Common myeloid progenitor, CD34-positive (primary cell): ENCODE data around the gene PRKCZ.

Source experiments
- CTCF ChIA-PET: fragments of 350-600 bp; sonication (Branson Sonifier 250); formaldehyde crosslinking; loops from one replicate; lab custom pipeline; 2021; ENCODE audit warnings: antibody characterized with exemption; lab: Charles Lee
- POLR2A ChIA-PET: fragments of 350-600 bp; sonication (Branson Sonifier 250); formaldehyde crosslinking; loops from one replicate; lab custom pipeline; 2021; ENCODE audit warnings: antibody characterized with exemption; lab: Charles Lee
- DNase-seq, 3 donors: peaks; one replicate each; pipeline versions ENCODE4 v3.0.0 to v3.0.0-alpha.2; 2013
- H3K27ac ChIP-seq, 2 experiments: 1 replicate in 1 of 2; 2 replicates in 1 of 2; pipeline ENCODE4 v1.7.0; 2013; ENCODE audit warnings: inconsistent platforms in 2 of 2, low read length in 2 of 2, mild to moderate bottlenecking in 2 of 2, low read depth in 1 of 2, moderate library complexity in 1 of 2; ENCODE audit not compliant: severe bottlenecking in 2 of 2, insufficient read depth in 1 of 2, poor library complexity in 1 of 2
- H3K27me3 ChIP-seq, 5 experiments: replicated peaks in 2 of 5; 1 replicate in 3 of 5; 2 replicates in 2 of 5; pipeline versions ENCODE4 v1.6.1 to v1.7.0; 2013; ENCODE audit warnings: low read length in 4 of 5, mild to moderate bottlenecking in 2 of 5, moderate library complexity in 2 of 5, inconsistent platforms in 1 of 5; ENCODE audit not compliant: insufficient read depth in 5 of 5, control insufficient read depth in 4 of 5
- H3K36me3 ChIP-seq, 4 experiments: 1 replicate in 2 of 4; 2 replicates in 2 of 4; pipeline versions ENCODE4 v1.6.1 to v1.7.0; 2013; ENCODE audit warnings: low read length in 3 of 4, control low read depth in 1 of 4, mild to moderate bottlenecking in 1 of 4; ENCODE audit not compliant: control insufficient read depth in 4 of 4, insufficient read depth in 4 of 4
- H3K4me1 ChIP-seq, 4 experiments: 1 replicate in 3 of 4; 2 replicates in 1 of 4; pipeline versions ENCODE4 v1.6.1 to v1.7.1; 2013; ENCODE audit warnings: low read length in 3 of 4, mild to moderate bottlenecking in 3 of 4, control low read depth in 1 of 4, inconsistent platforms in 1 of 4, moderate library complexity in 1 of 4; ENCODE audit not compliant: control insufficient read depth in 4 of 4, insufficient read depth in 4 of 4; ENCODE audit errors: control extremely low read depth in 1 of 4
- H3K4me3 ChIP-seq, 7 experiments: 1 replicate in 4 of 7; 2 replicates in 3 of 7; pipeline versions ENCODE4 v1.5.1 to v1.7.0; 2013; ENCODE audit warnings: mild to moderate bottlenecking in 7 of 7, low read length in 6 of 7, moderate library complexity in 6 of 7, inconsistent platforms in 2 of 7, low read depth in 2 of 7, control low read depth in 1 of 7; ENCODE audit not compliant: insufficient read depth in 4 of 7, control insufficient read depth in 1 of 7; ENCODE audit errors: extremely low read depth in 1 of 7
- H3K9me3 ChIP-seq, 5 experiments: 1 replicate in 4 of 5; 2 replicates in 1 of 5; pipeline versions ENCODE4 v1.6.1 to v1.7.1; 2013; ENCODE audit warnings: low read length in 4 of 5, mild to moderate bottlenecking in 2 of 5, inconsistent platforms in 1 of 5, low read depth in 1 of 5, moderate library complexity in 1 of 5; ENCODE audit not compliant: control insufficient read depth in 4 of 5, insufficient read depth in 2 of 5; ENCODE audit errors: control extremely low read depth in 1 of 5
- WGBS: methylation state at CpG from one replicate; pipeline ENCODE4 v1.1.5; 2013; ENCODE audit not compliant: insufficient coverage; 5-methylcytosine and 5-hydroxymethylcytosine counted together

The PRKCZ gene

GRCh38 chr1:2019571-2020309 is 30.5 kb upstream of the PRKCZ start:
- POLR2A ChIA-PET: no interaction called here
- peak overlapping the region in 4 of 7 experiments; percentile 4 to 32 (median 18) for H3K4me3 ChIP-seq
- peaks cover 4 to 79% (median 35%) of the 10 kb centered on the region in 5 experiments for H3K27me3 ChIP-seq
- WGBS: 15% methylated on average over 44 of the region's 61 CpGs
- CTCF ChIA-PET: no interaction called here
- no peaks in the 10 kb centered on the region for H3K36me3 ChIP-seq
- no peak overlapping the region for H3K27ac ChIP-seq
- peaks cover 0 to 18% (median 8%) of the 10 kb centered on the region in 4 experiments for H3K4me1 ChIP-seq
- H3K9me3 ChIP-seq: no peaks in the 10 kb centered on the region
- DNase-seq: peak in 2 of 3 donors; percentile 39 to 58

GRCh38 chr1:2020310-2020655 is 29.9 kb upstream of the PRKCZ start:
- Histone ChIP-seq H3K4me3 (no peak overlapping the region), H3K36me3 (no peaks in the 10 kb centered on the region), H3K4me1 (peaks cover 0 to 19% (median 10%) of the 10 kb centered on the region in 4 experiments), H3K9me3 (no peaks in the 10 kb centered on the region), H3K27me3 (peaks cover 4 to 74% (median 32%) of the 10 kb centered on the region in 5 experiments), H3K27ac (no peak overlapping the region)
- no peak for DNase-seq
- 90% methylated on average over 11 of the region's 11 CpGs for whole genome bisulfite sequencing
- ChIA-PET POLR2A (no interaction called here), CTCF (no interaction called here)

- DNase-seq: no peak
- 90% methylated on average over 25 of the region's 25 CpGs for WGBS
- Histone ChIP-seq H3K27me3 (peaks cover 4 to 62% (median 28%) of the 10 kb centered on the region in 5 experiments), H3K36me3 (no peaks in the 10 kb centered on the region), H3K27ac (no peak overlapping the region), H3K9me3 (no peaks in the 10 kb centered on the region), H3K4me3 (no peak overlapping the region), H3K4me1 (peaks cover 0 to 27% (median 18%) of the 10 kb centered on the region in 4 experiments)
- ChIA-PET POLR2A (no interaction called here), CTCF (interaction anchor here (0.9 to 2.7 kb wide), 3 partner anchors 10 to 37 kb away, joined by 3 to 10 read pairs (median 3); no protein-coding TSS in a partner anchor)
These were observed 28.7 kb upstream of the PRKCZ start for GRCh38 chr1:2021550-2021949.

- CTCF ChIA-PET: interaction anchor here (1.0 to 2.7 kb wide), 2 partner anchors 9 to 22 kb away, joined by 3 to 10 read pairs; no protein-coding TSS in a partner anchor
- Histone ChIP-seq H3K36me3 (no peaks in the 10 kb centered on the region), H3K4me1 (peaks cover 0 to 27% (median 18%) of the 10 kb centered on the region in 4 experiments), H3K4me3 (no peak overlapping the region), H3K27me3 (peaks cover 4 to 57% (median 25%) of the 10 kb centered on the region in 5 experiments), H3K9me3 (no peaks in the 10 kb centered on the region), H3K27ac (no peak overlapping the region)
- 71% methylated on average over 21 of the region's 21 CpGs for WGBS
- no peak for DNase-seq
- POLR2A ChIA-PET: no interaction called here
These were observed 28.0 kb upstream of the PRKCZ start for GRCh38 chr1:2022063-2022770.

GRCh38 chr1:2023187-2023586 is 27.0 kb upstream of the PRKCZ start:
- Histone ChIP-seq H3K9me3 (no peaks in the 10 kb centered on the region), H3K4me3 (no peak overlapping the region), H3K27me3 (peaks cover 4 to 47% (median 18%) of the 10 kb centered on the region in 5 experiments), H3K36me3 (no peaks in the 10 kb centered on the region), H3K27ac (no peak overlapping the region), H3K4me1 (peaks cover 0 to 27% (median 18%) of the 10 kb centered on the region in 4 experiments)
- no peak for DNase-seq
- ChIA-PET POLR2A (no interaction called here), CTCF (interaction anchor here (2.7 kb wide), 1 partner anchor 21 kb away, joined by 10 read pairs; no protein-coding TSS in a partner anchor)
- 96% methylated on average over 8 of the region's 9 CpGs for WGBS

- DNase-seq: no peak
- H3K9me3 ChIP-seq: no peaks in the 10 kb centered on the region
- CTCF ChIA-PET: no interaction called here
These were observed 25.8 kb upstream of the PRKCZ start for GRCh38 chr1:2024451-2024850.

More at GRCh38 chr1:2024451-2024850, 25.8 kb upstream of the PRKCZ start:
- Histone ChIP-seq H3K36me3 (no peaks in the 10 kb centered on the region), H3K4me1 (peaks cover 0 to 21% (median 13%) of the 10 kb centered on the region in 4 experiments), H3K4me3 (no peak overlapping the region), H3K27ac (no peak overlapping the region), H3K27me3 (peaks cover 4 to 38% (median 14%) of the 10 kb centered on the region in 5 experiments)
- POLR2A ChIA-PET: no interaction called here
- 92% methylated on average over 7 of the region's 10 CpGs for WGBS
